Thoracic aorta (tissue), 2 donors: ENCODE data around the gene DGKD. TPM values are rescaled to one million over a fixed set of nuclear protein-coding genes. Genes with fewer than 3 reads are reported as not detected.

Source experiments
- ATAC-seq: fragments of 150-250 bp; one replicate; pipeline ENCODE4 v1.8.0; 2017; ENCODE audit warnings: low read depth; ENCODE audit not compliant: insufficient number of reproducible peaks, low FRiP score
- DNase-seq: peaks from one replicate; pipeline ENCODE4 v3.0.0-alpha.2; 2020; ENCODE audit warnings: low spot score
- H3K27ac ChIP-seq, 2 donors: fragments of 200-600 bp; sonication (generic); 1 replicate in 1 of 2; 2 replicates in 1 of 2; pipeline ENCODE4 v1.5.1; 2016; ENCODE audit warnings: mild to moderate bottlenecking in 2 of 2, moderate library complexity in 2 of 2
- H3K27me3 ChIP-seq: fragments of 200-600 bp; sonication (generic); replicated peaks from 2 replicates; pipeline ENCODE4 v1.6.0; 2016; ENCODE audit warnings: mild to moderate bottlenecking; ENCODE audit not compliant: insufficient read depth
- H3K36me3 ChIP-seq: fragments of 200-600 bp; sonication (generic); one replicate; pipeline ENCODE4 v1.5.1; 2016
- H3K4me1 ChIP-seq, 2 donors: fragments of 200-600 bp; sonication (generic); 1 replicate in 1 of 2; 2 replicates in 1 of 2; pipeline versions ENCODE4 v1.5.1 to v1.6.0; 2016; ENCODE audit warnings: low read depth in 2 of 2, mild to moderate bottlenecking in 1 of 2; ENCODE audit not compliant: control insufficient read depth in 1 of 2
- H3K4me3 ChIP-seq: fragments of 200-600 bp; sonication (generic); 2 replicates; pipeline ENCODE4 v1.5.1; 2016; ENCODE audit warnings: mild to moderate bottlenecking
- H3K9me3 ChIP-seq: fragments of 200-600 bp; sonication (generic); 2 replicates; pipeline ENCODE4 v1.5.1; 2016
- CTCF ChIP-seq: fragments of 200-600 bp; sonication (generic); IDR thresholded peaks from one replicate; pipeline ENCODE4 v1.5.1; 2019; ENCODE audit warnings: antibody characterized with exemption
- total RNA-seq, 2 donors: library from RNA; depleted of rRNA; stranded (reverse); fragments of >200 nt; gene quantifications; one replicate each; pipeline versions ENCODE4 v1.1.0 to v1.2.3, GENCODE V29; 2016

The DGKD gene
- total RNA-seq, 2 donors from 2014 or later, result 47.3 to 47.9 TPM

DNA sequence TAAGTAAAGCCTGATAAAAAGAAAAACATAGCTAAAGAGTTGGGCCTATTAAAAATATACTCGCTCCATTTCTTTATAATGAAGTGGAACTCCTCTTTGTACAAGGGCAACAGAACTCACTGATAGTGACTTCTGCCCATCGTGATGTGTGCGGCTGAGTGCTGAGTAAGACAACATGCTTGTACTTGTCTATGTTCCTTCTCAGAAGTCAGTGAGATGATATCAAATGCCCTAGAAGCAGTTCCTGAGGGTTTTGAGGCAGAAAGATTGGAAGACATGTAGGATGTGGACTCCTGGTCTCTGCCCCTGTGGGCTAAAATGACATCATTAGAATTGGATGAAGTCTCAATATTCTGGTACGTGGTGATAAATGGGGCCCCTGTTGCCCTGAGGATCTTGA lies 138.5 kb downstream of the DGKD start:
- no peaks in the 10 kb centered on the region for H3K9me3 ChIP-seq
- H3K4me1 ChIP-seq, result peaks cover 15 to 27% of the 10 kb centered on the region in 2 donors
- no peak for TF ChIP-seq CTCF
- no peaks in the 10 kb centered on the region for H3K27me3 ChIP-seq
- no peak overlapping the region for H3K27ac ChIP-seq
- DNase-seq (no peak), ATAC-seq (no peak)
- H3K36me3 ChIP-seq, result peaks cover 5% of the 10 kb centered on the region
- H3K4me3 ChIP-seq, result no peak overlapping the region

DNA sequence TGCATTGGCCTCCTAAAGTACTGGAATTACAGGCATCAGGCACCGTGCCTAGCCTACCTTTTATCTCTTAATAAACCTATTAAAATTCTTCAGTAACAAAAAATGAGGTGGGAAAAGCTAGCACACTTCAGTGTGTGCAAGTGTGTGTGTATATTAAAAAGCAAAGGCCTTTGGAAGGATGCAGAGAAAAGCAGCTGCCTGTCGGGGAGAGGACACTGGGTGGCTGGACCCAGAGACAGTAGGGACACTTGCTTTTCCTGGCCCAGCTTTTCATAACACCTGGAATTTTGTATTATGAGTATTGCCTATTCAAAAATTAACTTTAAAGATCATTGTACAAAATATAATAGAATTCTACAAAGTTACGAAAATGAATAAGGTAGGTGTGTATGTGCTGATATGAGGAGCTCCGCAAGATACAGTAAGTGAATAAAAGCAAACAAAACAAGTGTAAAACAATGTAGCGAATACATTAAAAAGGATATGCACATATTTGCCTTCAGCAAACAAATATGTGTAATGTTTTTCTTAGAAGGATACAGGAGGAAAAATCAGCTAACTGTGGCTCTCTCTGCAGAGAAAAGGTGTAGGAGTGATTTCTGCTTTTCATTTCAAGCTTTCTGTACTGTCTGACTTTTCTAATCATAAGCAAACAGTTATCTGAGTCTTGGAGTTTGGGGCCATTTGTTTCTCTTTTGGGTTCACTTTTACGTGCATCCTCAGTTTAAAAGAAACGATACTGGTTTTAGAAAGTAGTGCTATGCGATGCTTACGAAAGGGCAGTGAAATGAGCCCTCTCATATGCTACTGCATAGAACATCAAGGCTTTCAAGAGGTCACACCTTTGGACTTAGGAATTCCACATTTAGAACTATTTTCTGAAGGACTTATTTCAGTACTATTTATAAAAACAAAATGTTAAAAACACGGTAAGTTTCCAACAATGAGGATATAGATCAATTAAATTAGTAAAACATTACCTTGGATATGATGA lies 141.5 kb downstream of the DGKD start:
- peaks cover 6% of the 10 kb centered on the region for H3K36me3 ChIP-seq
- no peak for DNase-seq
- no peak for TF ChIP-seq CTCF
- ATAC-seq, result no peak
- H3K4me1 ChIP-seq, result no peaks in the 10 kb centered on the region
- no peaks in the 10 kb centered on the region for H3K9me3 ChIP-seq
- no peak overlapping the region for H3K27ac ChIP-seq
- H3K4me3 ChIP-seq, result no peak overlapping the region
- H3K27me3 ChIP-seq, result no peaks in the 10 kb centered on the region

DNA sequence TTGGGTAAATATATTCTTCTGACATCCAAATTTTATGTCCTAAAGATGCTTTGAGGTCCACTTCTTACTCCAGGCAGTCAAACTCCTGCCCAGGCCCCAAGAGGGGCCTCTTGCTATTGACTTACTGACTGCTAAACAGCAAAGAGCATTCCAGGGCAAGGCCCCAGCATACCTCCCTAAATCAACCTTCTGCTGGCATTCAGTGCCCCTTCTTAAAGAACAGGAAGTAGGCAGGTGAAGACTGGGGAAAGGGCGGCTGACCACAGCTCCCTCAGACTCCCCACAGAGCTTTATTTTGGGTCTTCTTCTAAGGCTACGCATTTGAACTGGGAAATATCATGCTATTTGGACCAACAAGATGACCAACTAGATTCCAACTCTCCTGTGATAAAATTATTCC lies 143.4 kb downstream of the DGKD start:
- Histone ChIP-seq H3K27me3 (no peaks in the 10 kb centered on the region), H3K36me3 (peaks cover 6% of the 10 kb centered on the region), H3K9me3 (no peaks in the 10 kb centered on the region), H3K4me3 (no peak overlapping the region), H3K4me1 (no peaks in the 10 kb centered on the region), H3K27ac (no peak overlapping the region)
- ATAC-seq (no peak), DNase-seq (no peak)
- TF ChIP-seq CTCF, result no peak

- no peak for TF ChIP-seq CTCF
- DNase-seq, result no peak
- Histone ChIP-seq H3K36me3 (peaks cover 6% of the 10 kb centered on the region), H3K4me1 (no peaks in the 10 kb centered on the region), H3K4me3 (no peak overlapping the region), H3K27me3 (no peaks in the 10 kb centered on the region), H3K27ac (no peak overlapping the region), H3K9me3 (peaks cover 4% of the 10 kb centered on the region)
- ATAC-seq, result no peak
Measured at GRCh38 chr2:233498126-233498525, 143.8 kb downstream of the DGKD start.

GRCh38 chr2:233499928-233500327 lies 145.6 kb downstream of the DGKD start:
- DNase-seq (no peak), ATAC-seq (no peak)
- Histone ChIP-seq H3K9me3 (peaks cover 15% of the 10 kb centered on the region), H3K4me1 (peaks cover 0 to 2% of the 10 kb centered on the region in 2 donors), H3K4me3 (no peak overlapping the region), H3K36me3 (peaks cover 6% of the 10 kb centered on the region), H3K27me3 (no peaks in the 10 kb centered on the region), H3K27ac (no peak overlapping the region)
- TF ChIP-seq CTCF, result no peak
